Measurements from ENCODE around the gene RPL10A.

The RPL10A gene

GRCh38 chr6:35425284-35425683, 42.9 kb upstream of the RPL10A start:
- Histone ChIP-seq H3K4me2 (ENCODE audit: low read depth, low read length, poor library complexity, severe bottlenecking) (no peak overlapping the region), H3F3A (ENCODE audit: low read depth) (no peaks in the 10 kb centered on the region), H3K9ac (ENCODE audit: low read depth, low read length, poor library complexity, severe bottlenecking) (no peak overlapping the region), H3K27me3 (ENCODE audit: insufficient read depth, low read length, poor library complexity, severe bottlenecking) (no peaks in the 10 kb centered on the region), H4K20me1 (ENCODE audit: insufficient read depth, low read length, poor library complexity, severe bottlenecking) (no peaks in the 10 kb centered on the region), H3K4me3 (ENCODE audit: low read length, poor library complexity, severe bottlenecking) (no peak overlapping the region), H3K36me3 (ENCODE audit: insufficient read depth, low read length) (peaks cover 3% of the 10 kb centered on the region; the same call in 1 of the 2 replicates), H2AFZ (ENCODE audit: low read length) (no peak overlapping the region), H3K79me2 (ENCODE audit: insufficient read depth, low read length) (no peaks in the 10 kb centered on the region), H3K9me3 (ENCODE audit: insufficient read depth, low read depth, low read length) (peaks cover 4% of the 10 kb centered on the region; the same call in 1 of the 2 replicates), H3K9me2 (replicated peaks; ENCODE audit: low read depth, low read length) (no peaks in the 10 kb centered on the region), H3K4me1 (ENCODE audit: insufficient read depth, low read length, poor library complexity, severe bottlenecking) (no peaks in the 10 kb centered on the region)
- TF ChIP-seq CTCF (conservative IDR thresholded peaks at IDR 0.05; ENCODE audit: low read length) (no peak), EZH2phosphoT487 (IDR thresholded peaks at IDR 0.05; ENCODE audit: borderline replicate concordance) (no peak)

DNA sequence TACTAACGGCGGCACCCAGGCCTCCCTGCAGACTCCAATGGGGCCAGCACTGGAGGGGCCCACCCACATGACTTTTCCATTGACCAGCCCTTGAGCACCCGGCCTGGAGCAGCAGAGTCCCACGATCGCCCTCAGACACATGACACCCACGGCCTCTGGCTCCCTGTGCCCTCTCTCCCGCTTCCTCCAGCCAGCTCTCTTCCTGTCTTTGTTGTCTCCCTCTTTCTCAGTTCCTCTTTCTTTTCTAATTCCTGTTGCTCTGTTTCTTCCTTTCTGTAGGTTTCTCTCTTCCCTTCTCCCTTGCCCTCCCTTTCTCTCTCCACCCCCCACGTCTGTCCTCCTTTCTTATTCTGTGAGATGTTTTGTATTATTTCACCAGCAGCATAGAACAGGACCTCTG, 42.1 kb upstream of the RPL10A start:
- H3K9me3 ChIP-seq (ENCODE audit: insufficient read depth, low read depth, low read length): peaks cover 4% of the 10 kb centered on the region; the same call in 1 of the 2 replicates
- H4K20me1 ChIP-seq (ENCODE audit: insufficient read depth, low read length, poor library complexity, severe bottlenecking): no peaks in the 10 kb centered on the region
- no peaks in the 10 kb centered on the region for H3K9me2 ChIP-seq (replicated peaks; ENCODE audit: low read depth, low read length)
- H3K79me2 ChIP-seq (ENCODE audit: insufficient read depth, low read length): no peaks in the 10 kb centered on the region
- H3K4me3 ChIP-seq (ENCODE audit: low read length, poor library complexity, severe bottlenecking): no peak overlapping the region
- H3K9ac ChIP-seq (ENCODE audit: low read depth, low read length, poor library complexity, severe bottlenecking): no peak overlapping the region
- no peak for TF ChIP-seq EZH2phosphoT487 (IDR thresholded peaks at IDR 0.05; ENCODE audit: borderline replicate concordance)
- TF ChIP-seq CTCF (conservative IDR thresholded peaks at IDR 0.05; ENCODE audit: low read length): no peak
- no peak overlapping the region for H2AFZ ChIP-seq (ENCODE audit: low read length)
- H3K4me1 ChIP-seq (ENCODE audit: insufficient read depth, low read length, poor library complexity, severe bottlenecking): no peaks in the 10 kb centered on the region
- H3K27me3 ChIP-seq (ENCODE audit: insufficient read depth, low read length, poor library complexity, severe bottlenecking): no peaks in the 10 kb centered on the region
- H3K4me2 ChIP-seq (ENCODE audit: low read depth, low read length, poor library complexity, severe bottlenecking): no peak overlapping the region
- no peaks in the 10 kb centered on the region for H3F3A ChIP-seq (ENCODE audit: low read depth)
- H3K36me3 ChIP-seq (ENCODE audit: insufficient read depth, low read length): peaks cover 3% of the 10 kb centered on the region; the same call in 1 of the 2 replicates

DNA sequence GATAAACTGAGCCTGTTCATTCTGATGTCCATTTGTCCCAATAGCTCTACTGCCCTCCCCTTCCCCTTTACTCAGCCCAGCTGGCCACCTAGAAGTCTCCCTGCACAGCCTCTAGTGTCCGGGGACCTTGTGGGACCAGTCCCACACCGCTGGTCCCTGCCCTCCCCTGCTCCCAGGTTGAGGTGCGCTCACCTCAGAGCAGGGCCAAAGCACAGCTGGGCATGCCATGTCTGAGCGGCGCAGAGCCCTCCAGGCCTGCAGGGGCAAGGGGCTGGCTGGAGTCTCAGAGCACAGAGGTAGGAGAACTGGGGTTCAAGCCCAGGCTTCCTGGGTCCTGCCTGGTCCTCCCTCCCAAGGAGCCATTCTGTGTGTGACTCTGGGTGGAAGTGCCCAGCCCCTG, 40.8 kb upstream of the RPL10A start:
- H3F3A ChIP-seq (ENCODE audit: low read depth): no peaks in the 10 kb centered on the region
- no peak overlapping the region for H3K9ac ChIP-seq (ENCODE audit: low read depth, low read length, poor library complexity, severe bottlenecking)
- TF ChIP-seq CTCF (conservative IDR thresholded peaks at IDR 0.05; ENCODE audit: low read length) (no peak), EZH2phosphoT487 (IDR thresholded peaks at IDR 0.05; ENCODE audit: borderline replicate concordance) (no peak)
- H4K20me1 ChIP-seq (ENCODE audit: insufficient read depth, low read length, poor library complexity, severe bottlenecking): no peaks in the 10 kb centered on the region
- H3K27me3 ChIP-seq (ENCODE audit: insufficient read depth, low read length, poor library complexity, severe bottlenecking): no peaks in the 10 kb centered on the region
- no peaks in the 10 kb centered on the region for H3K9me2 ChIP-seq (replicated peaks; ENCODE audit: low read depth, low read length)
- H3K79me2 ChIP-seq (ENCODE audit: insufficient read depth, low read length): no peaks in the 10 kb centered on the region
- no peak overlapping the region for H2AFZ ChIP-seq (ENCODE audit: low read length)
- H3K4me1 ChIP-seq (ENCODE audit: insufficient read depth, low read length, poor library complexity, severe bottlenecking): no peaks in the 10 kb centered on the region
- no peak overlapping the region for H3K4me2 ChIP-seq (ENCODE audit: low read depth, low read length, poor library complexity, severe bottlenecking)
- H3K4me3 ChIP-seq (ENCODE audit: low read length, poor library complexity, severe bottlenecking): no peak overlapping the region
- peaks cover 4% of the 10 kb centered on the region; the same call in 1 of the 2 replicates for H3K9me3 ChIP-seq (ENCODE audit: insufficient read depth, low read depth, low read length)
- no peaks in the 10 kb centered on the region for H3K36me3 ChIP-seq (ENCODE audit: insufficient read depth, low read length)
